ENCODE data around the gene PIK3CB. TPM values are rescaled to one million over a fixed set of nuclear protein-coding genes. Genes with fewer than 3 reads are reported as not detected.

The PIK3CB gene
- total RNA-seq, 6 donors from 2014 or later = 26.1 to 77.2 (median 40.6) TPM

- ATAC-seq (ENCODE audit: low FRiP score in 2 of 2) = peak in 1 of 2 donors; percentile 52
- peak overlapping the region in 3 of 4 donors; percentile 12 to 68 (median 52) for H3K27ac ChIP-seq
Measured at GRCh38 chr3:138875754-138876664, 41.3 kb upstream of the PIK3CB start.

GRCh38 chr3:138875096-138875753 is 40.5 kb upstream of the PIK3CB start:
- peaks cover 0 to 6% (median 2%) of the 10 kb centered on the region in 4 donors for H3K4me1 ChIP-seq
- WGBS, 2 donors = 95 to 96% methylated on average over 6 of the region's 6 CpGs
- no peaks in the 10 kb centered on the region for H3K27me3 ChIP-seq
- DNase-seq (no peak), ATAC-seq (ENCODE audit: low FRiP score in 2 of 2) (no peak)
- H3K4me3 ChIP-seq = no peak overlapping the region
- H3K27ac ChIP-seq = peak overlapping the region in 2 of 4 donors; percentile 12 to 68
- no peaks in the 10 kb centered on the region for H3K36me3 ChIP-seq
- no peak for TF ChIP-seq POLR2A (IDR thresholded peaks at IDR 0.05)
- TF ChIP-seq EP300 (IDR thresholded peaks at IDR 0.05) = no peak
- TF ChIP-seq CTCF (IDR thresholded peaks at IDR 0.05) = no peak
- TF ChIP-seq POLR2AphosphoS5 (IDR thresholded peaks at IDR 0.05) = no peak
- no peaks in the 10 kb centered on the region for H3K9me3 ChIP-seq

More at GRCh38 chr3:138875754-138876664, 41.3 kb upstream of the PIK3CB start:
- Histone ChIP-seq H3K9me3 (no peaks in the 10 kb centered on the region), H3K36me3 (no peaks in the 10 kb centered on the region), H3K4me3 (no peak overlapping the region), H3K27me3 (no peaks in the 10 kb centered on the region), H3K4me1 (peaks cover 0 to 6% (median 2%) of the 10 kb centered on the region in 4 donors)
- TF ChIP-seq POLR2A (IDR thresholded peaks at IDR 0.05) (no peak), EP300 (IDR thresholded peaks at IDR 0.05) (peak in 2 of 4 donors; percentile 75 to 77), POLR2AphosphoS5 (IDR thresholded peaks at IDR 0.05) (peak; percentile 17 to 80), CTCF (IDR thresholded peaks at IDR 0.05) (no peak)
- WGBS, 2 donors = 66 to 72% methylated on average over 12 of the region's 12 CpGs
- DNase-seq = no peak

- ATAC-seq (ENCODE audit: low FRiP score in 2 of 2) (no peak), DNase-seq (no peak)
- WGBS, 2 donors = 66 to 67% methylated on average over 10 of the region's 10 CpGs
- no peaks in the 10 kb centered on the region for H3K9me3 ChIP-seq
- peaks cover 0 to 6% (median 2%) of the 10 kb centered on the region in 4 donors for H3K4me1 ChIP-seq
- no peak overlapping the region for H3K27ac ChIP-seq
- TF ChIP-seq POLR2AphosphoS5 (IDR thresholded peaks at IDR 0.05) (no peak), CTCF (IDR thresholded peaks at IDR 0.05) (no peak), POLR2A (IDR thresholded peaks at IDR 0.05) (no peak), EP300 (IDR thresholded peaks at IDR 0.05) (no peak)
- no peak overlapping the region for H3K4me3 ChIP-seq
- no peaks in the 10 kb centered on the region for H3K27me3 ChIP-seq
- no peaks in the 10 kb centered on the region for H3K36me3 ChIP-seq
Measured at GRCh38 chr3:138873471-138874278, 38.9 kb upstream of the PIK3CB start.

GRCh38 chr3:138872632-138873031 is 37.9 kb upstream of the PIK3CB start:
- Histone ChIP-seq H3K36me3 (no peaks in the 10 kb centered on the region), H3K9me3 (no peaks in the 10 kb centered on the region), H3K4me1 (peaks cover 0 to 6% (median 2%) of the 10 kb centered on the region in 4 donors), H3K27me3 (no peaks in the 10 kb centered on the region), H3K27ac (no peak overlapping the region), H3K4me3 (no peak overlapping the region)
- no peak for DNase-seq
- no peak for TF ChIP-seq CTCF (IDR thresholded peaks at IDR 0.05)
- TF ChIP-seq POLR2AphosphoS5 (IDR thresholded peaks at IDR 0.05) = no peak
- TF ChIP-seq POLR2A (IDR thresholded peaks at IDR 0.05) = no peak
- TF ChIP-seq EP300 (IDR thresholded peaks at IDR 0.05) = no peak
- 90 to 94% methylated on average over 4 of the region's 4 CpGs for WGBS, 2 donors
- no peak for ATAC-seq (ENCODE audit: low FRiP score in 2 of 2)
